ENCODE results near the gene NUP88.
"Not testable (repeated sequence)": the region's sequence is repeated elsewhere in the genome, so short reads cannot be mapped to it uniquely, and the experiment has no call there.

Gene NUP88

GRCh38 chr17:5419356-5419958 lies at the start of gene NUP88:
Gene NUP88 (minus strand): TSS chr17:5419662. CDS start chr17:5419650, 12 bp downstream.
- peak; percentile 96 for DNase-seq

GRCh38 chr17:5468075-5468473 lies 48.6 kb upstream of the NUP88 start:
- peak; percentile 20 to 40 for DNase-seq

- DNase-seq: no peak
Measured at GRCh38 chr17:5467416-5467815, 48.0 kb upstream of the NUP88 start.

GRCh38 chr17:5466295-5466694 lies 46.8 kb upstream of the NUP88 start:
- DNase-seq: no peak

GRCh38 chr17:5464717-5465507 lies 45.5 kb upstream of the NUP88 start:
- DNase-seq: no peak

- no peak for DNase-seq
Measured at GRCh38 chr17:5446786-5447185, 27.3 kb upstream of the NUP88 start.

- no peak for DNase-seq
Measured at GRCh38 chr17:5444209-5444608, 24.7 kb upstream of the NUP88 start.

GRCh38 chr17:5443728-5444127 lies 24.3 kb upstream of the NUP88 start:
- DNase-seq: no peak

GRCh38 chr17:5439446-5439764 lies 19.9 kb upstream of the NUP88 start:
- DNase-seq: no peak

GRCh38 chr17:5438716-5439445 lies 19.4 kb upstream of the NUP88 start, which contains the start of gene C1QBP:
Gene C1QBP (minus strand): TSS chr17:5439155. CDS start chr17:5439073, 82 bp downstream.
- DNase-seq: peak; percentile 94 to 96

- DNase-seq: no peak
Measured at GRCh38 chr17:5437721-5438317, 18.4 kb upstream of the NUP88 start.

GRCh38 chr17:5435781-5436315 lies 16.4 kb upstream of the NUP88 start:
- DNase-seq: not testable (repeated sequence)

GRCh38 chr17:5434984-5435383 lies 15.5 kb upstream of the NUP88 start:
- no peak for DNase-seq

GRCh38 chr17:5431949-5432556 lies 12.6 kb upstream of the NUP88 start:
- DNase-seq: no peak

GRCh38 chr17:5431234-5431633 lies 11.8 kb upstream of the NUP88 start:
- peak in 1 of 2 donors; percentile 15 for DNase-seq

GRCh38 chr17:5430413-5430999 lies 11.0 kb upstream of the NUP88 start:
- no peak for DNase-seq

GRCh38 chr17:5429191-5429887 lies 9.9 kb upstream of the NUP88 start:
- no peak for DNase-seq

GRCh38 chr17:5425826-5426225 lies 6.4 kb upstream of the NUP88 start:
- no peak for DNase-seq

GRCh38 chr17:5424909-5425308 lies 5.4 kb upstream of the NUP88 start:
- no peak for DNase-seq

- DNase-seq: no peak
Measured at GRCh38 chr17:5422505-5422904, 3.0 kb upstream of the NUP88 start.

- peak; percentile 86 to 88 for DNase-seq
Measured at GRCh38 chr17:5419959-5420653, 644 bp upstream of the NUP88 start, which contains the start of gene RPAIN. Gene RPAIN (plus strand): TSS chr17:5420182. CDS start chr17:5420211, 29 bp downstream.
